ENCODE results near the gene MSRB1. TPM values are rescaled to one million over a fixed set of nuclear protein-coding genes. Genes with fewer than 3 reads are reported as not detected.
"Not testable (repeated sequence)": the region's sequence is repeated elsewhere in the genome, so short reads cannot be mapped to it uniquely, and the experiment has no call there.

The MSRB1 gene
- polyA plus RNA-seq, 2 donors: 25.9 to 52.7 TPM

GRCh38 chr16:1962161-1963153, 19.5 kb upstream of the MSRB1 start:
- Histone ChIP-seq H3K4me3 (ENCODE audit: low read depth in 1 of 2, low read length in 2 of 2) (peak overlapping the region in 1 of 2 donors; percentile 12), H3K36me3 (ENCODE audit: control insufficient read depth in 2 of 2, insufficient read depth in 2 of 2, low read length in 1 of 2) (peaks cover 2 to 21% of the 10 kb centered on the region in 2 donors), H3K4me1 (ENCODE audit: control insufficient read depth in 2 of 2, insufficient read depth in 2 of 2, low read length in 1 of 2) (peaks cover 2 to 23% of the 10 kb centered on the region in 2 donors), H3K27ac (ENCODE audit: low read depth in 2 of 2, low read length in 1 of 2) (peak overlapping the region in 1 of 2 donors; percentile 93)
- not testable (repeated sequence) for H3K27me3 ChIP-seq (ENCODE audit: control insufficient read depth in 1 of 2, insufficient read depth in 2 of 2, low read length in 2 of 2); H3K9me3 ChIP-seq (ENCODE audit: control insufficient read depth in 2 of 2, insufficient read depth in 1 of 2, low read depth in 1 of 2, low read length in 1 of 2)
- WGBS, 2 donors: 74 to 77% methylated on average over 34 to 37 of the region's 37 CpGs

- no peaks in the 10 kb centered on the region for H3K9me3 ChIP-seq (ENCODE audit: control insufficient read depth in 2 of 2, insufficient read depth in 1 of 2, low read depth in 1 of 2, low read length in 1 of 2)
- no peak overlapping the region for H3K27ac ChIP-seq (ENCODE audit: low read depth in 2 of 2, low read length in 1 of 2)
- H3K4me3 ChIP-seq (ENCODE audit: low read depth in 1 of 2, low read length in 2 of 2): no peak overlapping the region
- H3K4me1 ChIP-seq (ENCODE audit: control insufficient read depth in 2 of 2, insufficient read depth in 2 of 2, low read length in 1 of 2): peaks cover 2 to 23% of the 10 kb centered on the region in 2 donors
- 44 to 54% methylated on average over 5 to 6 of the region's 6 CpGs for WGBS, 2 donors
- H3K27me3 ChIP-seq (ENCODE audit: control insufficient read depth in 1 of 2, insufficient read depth in 2 of 2, low read length in 2 of 2): no peaks in the 10 kb centered on the region
- peaks cover 2 to 21% of the 10 kb centered on the region in 2 donors for H3K36me3 ChIP-seq (ENCODE audit: control insufficient read depth in 2 of 2, insufficient read depth in 2 of 2, low read length in 1 of 2)
Measured at GRCh38 chr16:1961651-1962067, 18.7 kb upstream of the MSRB1 start.

DNA sequence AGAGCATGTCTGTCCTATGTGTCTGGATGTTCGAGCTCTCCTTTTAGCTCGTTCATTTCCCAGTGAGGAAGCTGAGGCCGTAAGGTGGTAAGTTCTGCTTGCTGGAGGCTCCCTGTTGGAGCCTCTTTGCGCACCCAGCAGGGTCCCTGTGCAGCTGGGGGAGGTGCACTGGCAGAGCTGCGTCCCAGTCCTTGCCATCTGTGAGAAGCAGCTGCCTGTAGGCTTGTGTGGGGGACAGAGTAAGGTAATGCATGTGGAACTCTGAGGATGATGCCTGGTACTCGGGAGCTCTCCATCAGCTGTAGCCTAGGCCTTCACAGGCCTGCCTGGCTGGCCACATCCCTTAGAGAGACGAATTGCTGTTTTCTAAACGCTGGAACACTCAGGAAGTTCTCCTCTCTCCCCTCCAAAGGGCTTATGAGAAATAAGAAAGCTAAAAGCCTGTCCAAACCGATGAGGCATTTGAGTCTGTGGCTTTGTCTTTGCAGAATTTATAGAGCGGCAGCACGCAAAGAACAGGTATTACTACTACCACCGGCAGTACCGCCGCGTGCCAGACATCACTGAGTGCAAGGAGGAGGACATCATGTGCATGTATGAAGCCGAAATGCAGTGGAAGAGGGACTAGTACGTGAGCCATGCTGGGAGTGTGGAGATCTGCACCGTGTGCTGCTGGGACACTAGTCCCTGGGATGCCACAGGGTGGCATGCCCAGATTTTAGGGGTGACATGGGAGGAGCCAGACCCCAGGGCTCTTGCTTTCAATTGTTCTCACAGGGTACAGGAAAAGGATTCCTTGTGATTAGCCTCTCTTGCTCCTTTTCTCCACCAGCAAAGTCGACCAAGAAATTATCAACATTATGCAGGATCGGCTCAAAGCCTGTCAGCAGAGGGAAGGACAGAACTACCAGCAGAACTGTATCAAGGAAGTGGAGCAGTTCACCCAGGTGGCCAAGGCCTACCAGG, 17.9 kb upstream of the MSRB1 start:
- Histone ChIP-seq H3K36me3 (ENCODE audit: control insufficient read depth in 2 of 2, insufficient read depth in 2 of 2, low read length in 1 of 2) (peaks cover 2 to 21% of the 10 kb centered on the region in 2 donors), H3K4me1 (ENCODE audit: control insufficient read depth in 2 of 2, insufficient read depth in 2 of 2, low read length in 1 of 2) (peaks cover 2 to 23% of the 10 kb centered on the region in 2 donors), H3K27me3 (ENCODE audit: control insufficient read depth in 1 of 2, insufficient read depth in 2 of 2, low read length in 2 of 2) (no peaks in the 10 kb centered on the region), H3K27ac (ENCODE audit: low read depth in 2 of 2, low read length in 1 of 2) (peak overlapping the region; percentile 17 to 47), H3K9me3 (ENCODE audit: control insufficient read depth in 2 of 2, insufficient read depth in 1 of 2, low read depth in 1 of 2, low read length in 1 of 2) (no peaks in the 10 kb centered on the region), H3K4me3 (ENCODE audit: low read depth in 1 of 2, low read length in 2 of 2) (peak overlapping the region in 1 of 2 donors; percentile 17)
- 33 to 34% methylated on average over 20 of the region's 20 CpGs for WGBS, 2 donors

DNA sequence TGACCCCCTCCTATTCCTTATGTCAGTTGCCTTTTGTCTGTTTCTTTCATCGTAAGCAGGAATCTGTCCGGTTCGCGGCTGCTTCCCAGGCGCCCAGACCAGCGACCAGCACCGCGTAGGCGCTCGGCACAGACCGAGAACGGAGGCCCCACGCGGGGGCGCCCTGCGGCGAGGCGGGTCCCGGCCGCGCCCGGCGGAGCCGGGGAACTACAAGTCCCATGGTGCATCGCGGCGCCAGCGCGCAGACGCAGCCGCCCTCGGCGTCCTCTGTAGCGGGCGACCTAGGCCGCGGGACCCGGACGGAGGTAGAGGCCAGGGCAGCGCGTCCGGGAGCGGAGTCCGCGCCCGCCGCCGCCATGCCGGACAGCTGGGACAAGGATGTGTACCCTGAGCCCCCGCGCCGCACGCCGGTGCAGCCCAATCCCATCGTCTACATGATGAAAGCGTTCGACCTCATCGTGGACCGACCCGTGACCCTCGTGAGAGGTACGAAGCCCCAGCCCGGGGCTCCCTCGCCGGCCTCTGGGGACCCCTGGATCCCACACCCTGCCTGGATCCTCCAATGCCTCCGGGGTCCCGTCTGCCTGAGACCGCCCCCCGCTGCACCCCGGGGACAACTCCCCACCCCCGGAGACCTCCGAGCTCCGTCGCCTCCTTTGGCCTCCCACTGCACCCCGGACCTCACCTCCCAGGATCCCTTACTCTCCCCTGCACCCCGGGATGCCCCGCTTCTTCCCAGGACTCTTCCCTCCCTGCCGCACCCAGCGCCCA, 16.5 kb upstream of the MSRB1 start, which contains the start of gene NDUFB10:
Gene NDUFB10, plus strand, starts transcription at position 270 of the 771 bp plus-strand sequence. Its CDS starts 87 bp downstream, at position 357.
- H3K27ac ChIP-seq (ENCODE audit: low read depth in 2 of 2, low read length in 1 of 2): peak within 1 kb of the TSS; percentile 80 to 85
- H3K9me3 ChIP-seq (ENCODE audit: control insufficient read depth in 2 of 2, insufficient read depth in 1 of 2, low read depth in 1 of 2, low read length in 1 of 2): no peaks in the 10 kb centered on the region
- H3K27me3 ChIP-seq (ENCODE audit: control insufficient read depth in 1 of 2, insufficient read depth in 2 of 2, low read length in 2 of 2): no peaks in the 10 kb centered on the region
- H3K4me1 ChIP-seq (ENCODE audit: control insufficient read depth in 2 of 2, insufficient read depth in 2 of 2, low read length in 1 of 2): peaks cover 2 to 20% of the 10 kb centered on the region in 2 donors
- WGBS, 2 donors: 0 to 1% methylated on average over 70 to 79 of the region's 79 CpGs
- peak within 1 kb of the TSS; percentile 74 to 87 for H3K4me3 ChIP-seq (ENCODE audit: low read depth in 1 of 2, low read length in 2 of 2)
- H3K36me3 ChIP-seq (ENCODE audit: control insufficient read depth in 2 of 2, insufficient read depth in 2 of 2, low read length in 1 of 2): peaks cover 2 to 21% of the 10 kb centered on the region in 2 donors

DNA sequence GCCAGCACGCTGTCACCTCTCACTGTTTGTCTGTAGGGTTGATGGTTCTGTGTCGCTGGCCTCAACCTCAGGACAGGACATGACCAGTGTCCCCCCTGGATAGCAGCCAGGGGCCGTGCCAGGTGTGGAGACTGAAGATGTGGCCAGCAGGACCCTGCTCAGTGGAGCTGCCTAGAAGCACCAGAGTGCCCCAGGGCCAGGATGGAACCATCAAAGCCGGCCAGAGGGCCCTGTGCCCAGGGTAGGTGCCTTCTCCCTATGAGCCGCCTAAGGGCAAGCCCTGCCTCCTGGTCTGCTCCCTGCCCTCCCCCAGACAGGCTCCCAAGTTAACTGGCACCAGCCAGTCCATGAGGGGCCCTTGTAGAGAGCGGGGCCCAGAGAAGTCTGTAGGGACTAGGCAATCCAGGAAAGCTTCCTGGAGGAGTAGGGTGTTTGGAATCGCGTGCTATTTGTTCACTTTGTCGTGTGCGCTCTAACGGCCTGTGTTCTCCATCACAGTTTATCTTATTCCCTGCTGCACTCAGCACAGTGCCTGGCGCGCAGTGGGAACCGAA, 15.8 kb upstream of the MSRB1 start:
- Histone ChIP-seq H3K4me1 (ENCODE audit: control insufficient read depth in 2 of 2, insufficient read depth in 2 of 2, low read length in 1 of 2) (peaks cover 2 to 17% of the 10 kb centered on the region in 2 donors), H3K27ac (ENCODE audit: low read depth in 2 of 2, low read length in 1 of 2) (peak overlapping the region; percentile 41 to 85), H3K27me3 (ENCODE audit: control insufficient read depth in 1 of 2, insufficient read depth in 2 of 2, low read length in 2 of 2) (no peaks in the 10 kb centered on the region), H3K36me3 (ENCODE audit: control insufficient read depth in 2 of 2, insufficient read depth in 2 of 2, low read length in 1 of 2) (peaks cover 2 to 19% of the 10 kb centered on the region in 2 donors), H3K9me3 (ENCODE audit: control insufficient read depth in 2 of 2, insufficient read depth in 1 of 2, low read depth in 1 of 2, low read length in 1 of 2) (no peaks in the 10 kb centered on the region), H3K4me3 (ENCODE audit: low read depth in 1 of 2, low read length in 2 of 2) (peak overlapping the region in 1 of 2 donors; percentile 87)
- 30 to 34% methylated on average over 14 of the region's 14 CpGs for WGBS, 2 donors

- H3K4me1 ChIP-seq (ENCODE audit: control insufficient read depth in 2 of 2, insufficient read depth in 2 of 2, low read length in 1 of 2): peaks cover 2 to 15% of the 10 kb centered on the region in 2 donors
- not testable (repeated sequence) for H3K4me3 ChIP-seq (ENCODE audit: low read depth in 1 of 2, low read length in 2 of 2); H3K27me3 ChIP-seq (ENCODE audit: control insufficient read depth in 1 of 2, insufficient read depth in 2 of 2, low read length in 2 of 2); H3K9me3 ChIP-seq (ENCODE audit: control insufficient read depth in 2 of 2, insufficient read depth in 1 of 2, low read depth in 1 of 2, low read length in 1 of 2); H3K27ac ChIP-seq (ENCODE audit: low read depth in 2 of 2, low read length in 1 of 2)
- 75 to 76% methylated on average over 23 to 30 of the region's 30 CpGs for WGBS, 2 donors
- H3K36me3 ChIP-seq (ENCODE audit: control insufficient read depth in 2 of 2, insufficient read depth in 2 of 2, low read length in 1 of 2): peaks cover 2 to 19% of the 10 kb centered on the region in 2 donors
Measured at GRCh38 chr16:1958143-1958491, 15.1 kb upstream of the MSRB1 start.

DNA sequence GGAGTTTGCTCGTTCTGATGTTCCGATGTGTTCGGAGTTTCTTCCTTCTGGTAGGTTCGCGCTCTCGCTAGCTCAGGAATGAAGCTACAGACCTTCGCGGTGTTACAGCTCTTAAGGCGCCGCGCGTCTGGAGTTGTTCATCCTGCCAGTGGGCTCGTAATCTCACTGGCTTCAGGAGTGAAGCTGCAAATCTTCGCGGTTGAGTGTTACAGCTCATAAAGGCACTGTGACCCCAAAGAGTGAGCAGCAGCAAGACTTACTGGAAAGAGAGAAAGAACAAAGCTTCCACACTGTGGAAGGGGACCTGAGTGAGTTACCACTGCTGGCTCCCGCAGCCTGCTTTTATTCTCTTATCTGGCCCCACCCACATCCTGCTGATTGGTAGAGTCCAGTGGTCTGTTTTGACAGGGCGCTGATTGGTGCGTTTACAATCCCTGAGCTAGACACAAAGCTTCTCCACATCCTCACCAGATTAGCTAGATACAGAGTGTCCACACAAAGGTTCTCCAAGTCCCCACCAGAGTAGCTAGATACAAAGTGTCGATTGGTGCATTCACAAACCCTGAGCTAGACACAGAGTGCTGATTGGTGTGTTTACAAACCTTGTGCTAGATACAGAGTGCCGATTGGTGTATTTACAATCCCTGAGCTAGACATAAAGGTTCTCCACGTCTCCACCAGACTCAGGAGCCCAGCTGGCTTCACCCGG, 14.6 kb upstream of the MSRB1 start:
- peaks cover 2 to 16% of the 10 kb centered on the region in 2 donors for H3K4me1 ChIP-seq (ENCODE audit: control insufficient read depth in 2 of 2, insufficient read depth in 2 of 2, low read length in 1 of 2)
- H3K9me3 ChIP-seq (ENCODE audit: control insufficient read depth in 2 of 2, insufficient read depth in 1 of 2, low read depth in 1 of 2, low read length in 1 of 2); H3K4me3 ChIP-seq (ENCODE audit: low read depth in 1 of 2, low read length in 2 of 2); H3K27me3 ChIP-seq (ENCODE audit: control insufficient read depth in 1 of 2, insufficient read depth in 2 of 2, low read length in 2 of 2); H3K27ac ChIP-seq (ENCODE audit: low read depth in 2 of 2, low read length in 1 of 2): not testable (repeated sequence)
- H3K36me3 ChIP-seq (ENCODE audit: control insufficient read depth in 2 of 2, insufficient read depth in 2 of 2, low read length in 1 of 2): peaks cover 2 to 15% of the 10 kb centered on the region in 2 donors
- WGBS, 2 donors: 87 to 90% methylated on average over 20 to 21 of the region's 22 CpGs

GRCh38 chr16:1953734-1954133, 10.7 kb upstream of the MSRB1 start:
- H3K4me3 ChIP-seq (ENCODE audit: low read depth in 1 of 2, low read length in 2 of 2): no peak overlapping the region
- H3K36me3 ChIP-seq (ENCODE audit: control insufficient read depth in 2 of 2, insufficient read depth in 2 of 2, low read length in 1 of 2): no peaks in the 10 kb centered on the region
- H3K27ac ChIP-seq (ENCODE audit: low read depth in 2 of 2, low read length in 1 of 2): no peak overlapping the region
- peaks cover 4 to 11% of the 10 kb centered on the region in 2 donors for H3K4me1 ChIP-seq (ENCODE audit: control insufficient read depth in 2 of 2, insufficient read depth in 2 of 2, low read length in 1 of 2)
- WGBS, 2 donors: 88 to 91% methylated on average over 22 of the region's 22 CpGs
- H3K9me3 ChIP-seq (ENCODE audit: control insufficient read depth in 2 of 2, insufficient read depth in 1 of 2, low read depth in 1 of 2, low read length in 1 of 2): no peaks in the 10 kb centered on the region
- H3K27me3 ChIP-seq (ENCODE audit: control insufficient read depth in 1 of 2, insufficient read depth in 2 of 2, low read length in 2 of 2): no peaks in the 10 kb centered on the region

Measured in esophagus (tissue), 2 donors.